WTC11 (cell line): ENCODE results near the gene SGTA. TPM values are rescaled to one million over a fixed set of nuclear protein-coding genes. Genes with fewer than 3 reads are reported as not detected.

Source experiments
- ATAC-seq: fragments of 200-7000 bp; cut with Tn5 transposase; 2 replicates; pipeline ENCODE4 v1.10.0; 2021; ENCODE audit warnings: mild to moderate bottlenecking, moderate library complexity
- CTCF ChIA-PET: fragments of 300-600 bp; sonication (Branson Sonifier 250); formaldehyde crosslinking; loops from one replicate; lab custom pipeline; 2021; ENCODE audit warnings: antibody characterized with exemption; lab: Charles Lee
- POLR2A ChIA-PET: fragments of 350-600 bp; sonication (Branson Sonifier 250); formaldehyde crosslinking; loops from one replicate; lab custom pipeline; 2021; ENCODE audit warnings: antibody characterized with exemption; lab: Charles Lee
- DNase-seq: peaks from one replicate; pipeline ENCODE4 v3.0.0; 2021; ENCODE audit warnings: low spot score
- H3K27ac Mint-ChIP-seq: 2 replicates; pipeline ENCODE4 v1.8.0; 2021; ENCODE audit warnings: mixed read lengths
- H3K27me3 Mint-ChIP-seq: 2 replicates; pipeline ENCODE4 v1.8.0; 2021; ENCODE audit warnings: low read depth, mild to moderate bottlenecking, moderate library complexity, mixed read lengths
- H3K36me3 Mint-ChIP-seq: 2 replicates; pipeline ENCODE4 v1.8.0; 2021; ENCODE audit warnings: mixed read lengths
- H3K4me1 Mint-ChIP-seq: 2 replicates; pipeline ENCODE4 v1.8.0; 2022; ENCODE audit warnings: mixed read lengths
- H3K4me3 Mint-ChIP-seq: 2 replicates; pipeline ENCODE4 v1.8.0; 2021; ENCODE audit warnings: mild to moderate bottlenecking, moderate library complexity, mixed read lengths
- H3K9me3 Mint-ChIP-seq: 2 replicates; pipeline ENCODE4 v1.8.0; 2021; ENCODE audit warnings: mixed read lengths
- ATF1 ChIP-seq: sonication (generic); formaldehyde crosslinking; IDR thresholded peaks from 2 replicates; pipeline ENCODE4 v1.8.1; 2023; ENCODE audit warnings: mild to moderate bottlenecking, moderate library complexity, missing genetic modification reagents
- ATF2 ChIP-seq: sonication (generic); formaldehyde crosslinking; IDR thresholded peaks from 2 replicates; pipeline ENCODE4 v1.8.1; 2022; ENCODE audit warnings: low read depth, missing genetic modification reagents, borderline replicate concordance
- ATF6 ChIP-seq: sonication (generic); formaldehyde crosslinking; IDR thresholded peaks from 2 replicates; pipeline ENCODE4 v1.8.1; 2023; ENCODE audit warnings: mild to moderate bottlenecking, missing genetic modification reagents
- E2F4 ChIP-seq: sonication (generic); formaldehyde crosslinking; IDR thresholded peaks from 2 replicates; pipeline ENCODE4 v1.8.1; 2022; ENCODE audit warnings: low read depth, mild to moderate bottlenecking, moderate library complexity, missing genetic modification reagents, borderline replicate concordance
- E2F5 ChIP-seq: sonication (generic); formaldehyde crosslinking; IDR thresholded peaks from 2 replicates; pipeline ENCODE4 v1.8.1; 2022; ENCODE audit warnings: mild to moderate bottlenecking, moderate library complexity, missing genetic modification reagents
- ELF4 ChIP-seq: sonication (generic); formaldehyde crosslinking; IDR thresholded peaks from 2 replicates; pipeline ENCODE4 v1.8.1; 2022; ENCODE audit warnings: low read depth, mild to moderate bottlenecking, moderate library complexity, missing genetic modification reagents
- FOXJ3 ChIP-seq: sonication (generic); formaldehyde crosslinking; IDR thresholded peaks from 2 replicates; pipeline ENCODE4 v1.9.0; 2021; ENCODE audit warnings: missing genetic modification reagents, mild to moderate bottlenecking, borderline replicate concordance
- HMGA2 ChIP-seq: fragments of 250-450 bp; sonication (Bioruptor Pico); IDR thresholded peaks from 2 replicates; pipeline ENCODE4 v1.4.0; 2021; ENCODE audit warnings: mild to moderate bottlenecking, moderate library complexity
- NFATC4 ChIP-seq: fragments of 250-450 bp; sonication (Bioruptor Pico); IDR thresholded peaks from 2 replicates; pipeline ENCODE4 v1.9.0; 2021; ENCODE audit warnings: mild to moderate bottlenecking
- NR1H2 ChIP-seq: sonication (generic); formaldehyde crosslinking; IDR thresholded peaks from 2 replicates; pipeline ENCODE4 v1.9.0; 2021; ENCODE audit warnings: mild to moderate bottlenecking, moderate library complexity, missing genetic modification reagents
- NR3C1 ChIP-seq: sonication (generic); formaldehyde crosslinking; conservative IDR thresholded peaks from 2 replicates; pipeline ENCODE4 v1.8.1; 2023; ENCODE audit warnings: low read depth, mild to moderate bottlenecking, missing genetic modification reagents
- OVOL2 ChIP-seq: fragments of 250-450 bp; sonication (Bioruptor Pico); IDR thresholded peaks from 2 replicates; pipeline ENCODE4 v1.9.0; 2021; ENCODE audit warnings: mild to moderate bottlenecking, borderline replicate concordance
- SMAD3 ChIP-seq: sonication (generic); formaldehyde crosslinking; IDR thresholded peaks from 2 replicates; pipeline ENCODE4 v1.8.0; 2022; ENCODE audit warnings: missing genetic modification reagents, mild to moderate bottlenecking, borderline replicate concordance
- SP1 ChIP-seq: sonication (generic); formaldehyde crosslinking; conservative IDR thresholded peaks from 2 replicates; pipeline ENCODE4 v1.8.1; 2022; ENCODE audit warnings: missing genetic modification reagents
- TCF7 ChIP-seq: sonication (generic); formaldehyde crosslinking; IDR thresholded peaks from 2 replicates; pipeline ENCODE4 v1.8.0; 2022; ENCODE audit warnings: mild to moderate bottlenecking, low read depth, missing genetic modification reagents, moderate library complexity
- USF2 ChIP-seq: sonication (generic); formaldehyde crosslinking; IDR thresholded peaks from 2 replicates; pipeline ENCODE4 v1.8.1; 2023; ENCODE audit warnings: mild to moderate bottlenecking, missing genetic modification reagents, moderate library complexity
- ZBTB43 ChIP-seq: sonication (generic); formaldehyde crosslinking; IDR thresholded peaks from 2 replicates; pipeline ENCODE4 v1.8.1; 2023; ENCODE audit warnings: mild to moderate bottlenecking, missing genetic modification reagents
- ZNF281 ChIP-seq: sonication (generic); formaldehyde crosslinking; IDR thresholded peaks from 2 replicates; pipeline ENCODE4 v1.8.0; 2023; ENCODE audit warnings: mild to moderate bottlenecking, missing genetic modification reagents
- ZNF532 ChIP-seq: fragments of 250-450 bp; sonication (Bioruptor Pico); IDR thresholded peaks from 2 replicates; pipeline ENCODE4 v1.9.0; 2021; ENCODE audit warnings: mild to moderate bottlenecking, borderline replicate concordance
- ZNF671 ChIP-seq: fragments of 250-450 bp; sonication (Bioruptor Pico); IDR thresholded peaks from 2 replicates; pipeline ENCODE4 v1.8.0; 2021; ENCODE audit warnings: mild to moderate bottlenecking
- total RNA-seq: library from RNA; stranded (reverse); gene quantifications from 3 replicates; pipeline ENCODE4 v1.2.3, GENCODE V29; 2021

The SGTA gene
- total RNA-seq, 1 experiment from 2014 or later = 91.2 TPM

- 0 out of 2 replicates have a peak, but pooled peaks cover 3% of the 10 kb centered on the region for H3K36me3 Mint-ChIP-seq
- no peak overlapping the region for H3K27ac Mint-ChIP-seq
- no peak for DNase-seq
- no peaks in the 10 kb centered on the region for H3K4me1 Mint-ChIP-seq
- no peaks in the 10 kb centered on the region; the same call in 1 of the 2 replicates for H3K9me3 Mint-ChIP-seq
- ChIA-PET CTCF (no interaction called here), POLR2A (interaction anchor here (1.0 kb wide), 1 partner anchor 11 kb away, joined by 7 read pairs; no protein-coding TSS in a partner anchor)
- no peaks in the 10 kb centered on the region for H3K27me3 Mint-ChIP-seq
- no peak for TF ChIP-seq E2F4 (CRISPR knock-in tag)
- no peak for TF ChIP-seq NFATC4 (CRISPR knock-in tag)
- no peak for TF ChIP-seq NR1H2 (CRISPR knock-in tag)
- no peak for TF ChIP-seq SP1 (CRISPR knock-in tag)
- no peak for TF ChIP-seq ATF1 (CRISPR knock-in tag)
- no peak for TF ChIP-seq FOXJ3
- TF ChIP-seq ATF2 (CRISPR knock-in tag) = no peak
- no peak for TF ChIP-seq USF2 (CRISPR knock-in tag)
- TF ChIP-seq HMGA2 (CRISPR knock-in tag) = no peak
- TF ChIP-seq ZBTB43 (CRISPR knock-in tag) = no peak
- TF ChIP-seq, all 79 proteins: peak for 0
- ATAC-seq = no peak
- H3K4me3 Mint-ChIP-seq = no peak overlapping the region
Measured at GRCh38 chr19:2815923-2816322, 32.9 kb upstream of the SGTA start.

GRCh38 chr19:2815191-2815614, 32.1 kb upstream of the SGTA start:
- H3K27me3 Mint-ChIP-seq = no peaks in the 10 kb centered on the region
- 0 out of 2 replicates have a peak, but pooled peaks cover 3% of the 10 kb centered on the region for H3K36me3 Mint-ChIP-seq
- no peaks in the 10 kb centered on the region for H3K4me1 Mint-ChIP-seq
- ChIA-PET CTCF (no interaction called here), POLR2A (interaction anchor here (1.0 kb wide), 1 partner anchor 11 kb away, joined by 7 read pairs; no protein-coding TSS in a partner anchor)
- H3K4me3 Mint-ChIP-seq = no peak overlapping the region
- no peak overlapping the region for H3K27ac Mint-ChIP-seq
- no peak for DNase-seq
- no peak for ATAC-seq
- H3K9me3 Mint-ChIP-seq = no peaks in the 10 kb centered on the region; the same call in 1 of the 2 replicates
- TF ChIP-seq ZNF532 (CRISPR knock-in tag) (no peak), OVOL2 (CRISPR knock-in tag) (no peak), NR3C1 (CRISPR knock-in tag) (no peak), TCF7 (CRISPR knock-in tag) (no peak), NFATC4 (CRISPR knock-in tag) (no peak), ELF4 (no peak), ATF6 (CRISPR knock-in tag) (no peak), E2F5 (no peak), ZNF281 (no peak), SMAD3 (CRISPR knock-in tag) (no peak), ZNF671 (CRISPR knock-in tag) (no peak), HMGA2 (CRISPR knock-in tag) (no peak)
